WTC11 (cell line): ENCODE results near the gene SAMD4A. TPM values are rescaled to one million over a fixed set of nuclear protein-coding genes. Genes with fewer than 3 reads are reported as not detected.

Experiments used
- ATAC-seq: fragments of 200-7000 bp; cut with Tn5 transposase; 2 replicates; pipeline ENCODE4 v1.10.0; 2021; ENCODE audit warnings: mild to moderate bottlenecking, moderate library complexity
- CTCF ChIA-PET: fragments of 300-600 bp; sonication (Branson Sonifier 250); formaldehyde crosslinking; loops from one replicate; lab custom pipeline; 2021; ENCODE audit warnings: antibody characterized with exemption; lab: Charles Lee
- POLR2A ChIA-PET: fragments of 350-600 bp; sonication (Branson Sonifier 250); formaldehyde crosslinking; loops from one replicate; lab custom pipeline; 2021; ENCODE audit warnings: antibody characterized with exemption; lab: Charles Lee
- DNase-seq: peaks from one replicate; pipeline ENCODE4 v3.0.0; 2021; ENCODE audit warnings: low spot score
- H3K27ac Mint-ChIP-seq: 2 replicates; pipeline ENCODE4 v1.8.0; 2021; ENCODE audit warnings: mixed read lengths
- H3K27me3 Mint-ChIP-seq: 2 replicates; pipeline ENCODE4 v1.8.0; 2021; ENCODE audit warnings: low read depth, mild to moderate bottlenecking, moderate library complexity, mixed read lengths
- H3K36me3 Mint-ChIP-seq: 2 replicates; pipeline ENCODE4 v1.8.0; 2021; ENCODE audit warnings: mixed read lengths
- H3K4me1 Mint-ChIP-seq: 2 replicates; pipeline ENCODE4 v1.8.0; 2022; ENCODE audit warnings: mixed read lengths
- H3K4me3 Mint-ChIP-seq: 2 replicates; pipeline ENCODE4 v1.8.0; 2021; ENCODE audit warnings: mild to moderate bottlenecking, moderate library complexity, mixed read lengths
- H3K9me3 Mint-ChIP-seq: 2 replicates; pipeline ENCODE4 v1.8.0; 2021; ENCODE audit warnings: mixed read lengths
- ARID4B ChIP-seq: sonication (generic); formaldehyde crosslinking; IDR thresholded peaks from 2 replicates; pipeline ENCODE4 v1.8.0; 2023; ENCODE audit warnings: missing genetic modification reagents, mild to moderate bottlenecking, borderline replicate concordance
- ATF3 ChIP-seq: sonication (generic); formaldehyde crosslinking; conservative IDR thresholded peaks from 2 replicates; pipeline ENCODE4 v1.8.1; 2022; ENCODE audit warnings: mild to moderate bottlenecking, missing genetic modification reagents
- E2F5 ChIP-seq: sonication (generic); formaldehyde crosslinking; IDR thresholded peaks from 2 replicates; pipeline ENCODE4 v1.8.1; 2022; ENCODE audit warnings: mild to moderate bottlenecking, moderate library complexity, missing genetic modification reagents
- ETV6 ChIP-seq: sonication (generic); formaldehyde crosslinking; IDR thresholded peaks from 2 replicates; pipeline ENCODE4 v1.8.1; 2022; ENCODE audit warnings: mild to moderate bottlenecking, missing genetic modification reagents
- FOXK1 ChIP-seq: sonication (generic); formaldehyde crosslinking; IDR thresholded peaks from 2 replicates; pipeline ENCODE4 v1.8.0; 2022; ENCODE audit warnings: mild to moderate bottlenecking, moderate library complexity, missing genetic modification reagents
- FOXP1 ChIP-seq: sonication (generic); formaldehyde crosslinking; IDR thresholded peaks from 2 replicates; pipeline ENCODE4 v1.8.0; 2022; ENCODE audit warnings: missing genetic modification reagents, mild to moderate bottlenecking, moderate library complexity, borderline replicate concordance
- GRHL2 ChIP-seq: fragments of 250-450 bp; sonication (Bioruptor Pico); IDR thresholded peaks from 2 replicates; pipeline ENCODE4 v1.8.0; 2022; ENCODE audit warnings: mild to moderate bottlenecking, moderate library complexity; ENCODE audit not compliant: insufficient replicate concordance, severe bottlenecking
- IRF1 ChIP-seq: sonication (generic); formaldehyde crosslinking; IDR thresholded peaks from 2 replicates; pipeline ENCODE4 v1.8.0; 2023; ENCODE audit warnings: missing genetic modification reagents
- NFE2L1 ChIP-seq: sonication (generic); formaldehyde crosslinking; IDR thresholded peaks from 2 replicates; pipeline ENCODE4 v1.8.1; 2023; ENCODE audit warnings: missing genetic modification reagents
- NR1H2 ChIP-seq: sonication (generic); formaldehyde crosslinking; IDR thresholded peaks from 2 replicates; pipeline ENCODE4 v1.9.0; 2021; ENCODE audit warnings: mild to moderate bottlenecking, moderate library complexity, missing genetic modification reagents
- RORB ChIP-seq: fragments of 250-450 bp; sonication (Bioruptor Pico); IDR thresholded peaks from 2 replicates; pipeline ENCODE4 v1.9.0; 2021; ENCODE audit warnings: mild to moderate bottlenecking
- SOX15 ChIP-seq: fragments of 250-450 bp; sonication (Bioruptor Pico); IDR thresholded peaks from 2 replicates; pipeline ENCODE4 v1.9.0; 2021; ENCODE audit warnings: mild to moderate bottlenecking
- TCF7 ChIP-seq: sonication (generic); formaldehyde crosslinking; IDR thresholded peaks from 2 replicates; pipeline ENCODE4 v1.8.0; 2022; ENCODE audit warnings: mild to moderate bottlenecking, low read depth, missing genetic modification reagents, moderate library complexity
- ZBTB21 ChIP-seq: sonication (generic); formaldehyde crosslinking; IDR thresholded peaks from 2 replicates; pipeline ENCODE4 v1.8.1; 2023; ENCODE audit warnings: mild to moderate bottlenecking, missing genetic modification reagents, borderline replicate concordance
- ZMAT4 ChIP-seq: fragments of 250-450 bp; sonication (Bioruptor Pico); IDR thresholded peaks from 2 replicates; pipeline ENCODE4 v1.9.0; 2021; ENCODE audit warnings: mild to moderate bottlenecking
- ZNF416 ChIP-seq: fragments of 250-450 bp; sonication (Bioruptor Pico); IDR thresholded peaks from 2 replicates; pipeline ENCODE4 v1.9.0; 2021; ENCODE audit warnings: mild to moderate bottlenecking, inconsistent platforms
- ZNF423 ChIP-seq: fragments of 250-450 bp; sonication (Bioruptor Pico); IDR thresholded peaks from 2 replicates; pipeline ENCODE4 v2.1.2; 2022; ENCODE audit warnings: mild to moderate bottlenecking, moderate library complexity
- total RNA-seq: library from RNA; stranded (reverse); gene quantifications from 3 replicates; pipeline ENCODE4 v1.2.3, GENCODE V29; 2021

SAMD4A gene
- total RNA-seq, 1 experiment from 2014 or later: 6.0 TPM

GRCh38 chr14:54784060-54784459 is 217.1 kb downstream of the SAMD4A start (continued):
- no peak for TF ChIP-seq ARID4B

GRCh38 chr14:54784657-54785056 is 217.7 kb downstream of the SAMD4A start:
- ChIA-PET POLR2A (no interaction called here), CTCF (interaction anchor here (2.9 to 5.4 kb wide), 3 partner anchors 10 to 29 kb away, joined by 10 to 51 read pairs (median 15); no protein-coding TSS in a partner anchor)
- DNase-seq: no peak
- TF ChIP-seq IRF1 (CRISPR knock-in tag) (no peak), RORB (no peak), ATF3 (no peak), E2F5 (CRISPR knock-in tag) (no peak), NR1H2 (CRISPR knock-in tag) (no peak), SOX15 (CRISPR knock-in tag) (no peak), GRHL2 (CRISPR knock-in tag) (no peak), ZMAT4 (CRISPR knock-in tag) (no peak), TCF7 (no peak)
- ATAC-seq: no peak
- H3K4me3 Mint-ChIP-seq: no peak overlapping the region
- no peaks in the 10 kb centered on the region for H3K9me3 Mint-ChIP-seq
- no peaks in the 10 kb centered on the region for H3K27me3 Mint-ChIP-seq
- H3K36me3 Mint-ChIP-seq: no peaks in the 10 kb centered on the region
- peaks cover 8% of the 10 kb centered on the region for H3K4me1 Mint-ChIP-seq
- H3K27ac Mint-ChIP-seq: no peak overlapping the region

- Mint-ChIP-seq H3K4me1 (peaks cover 8% of the 10 kb centered on the region), H3K4me3 (no peak overlapping the region), H3K36me3 (no peaks in the 10 kb centered on the region), H3K9me3 (no peaks in the 10 kb centered on the region), H3K27me3 (no peaks in the 10 kb centered on the region), H3K27ac (no peak overlapping the region)
- no peak for ATAC-seq
- ChIA-PET POLR2A (no interaction called here), CTCF (interaction anchor here (1.6 to 5.4 kb wide), 3 partner anchors 11 to 20 kb away, joined by 3 to 51 read pairs (median 10); no protein-coding TSS in a partner anchor)
- DNase-seq: no peak
- TF ChIP-seq NFE2L1 (CRISPR knock-in tag): no peak
- TF ChIP-seq FOXP1 (CRISPR knock-in tag): no peak
- TF ChIP-seq ETV6: no peak
- no peak for TF ChIP-seq ARID4B
- TF ChIP-seq ZBTB21 (CRISPR knock-in tag): no peak
- no peak for TF ChIP-seq ZNF423 (CRISPR knock-in tag)
- TF ChIP-seq SOX15 (CRISPR knock-in tag): no peak
- no peak for TF ChIP-seq E2F5 (CRISPR knock-in tag)
- no peak for TF ChIP-seq FOXK1 (CRISPR knock-in tag)
- TF ChIP-seq ZNF416 (CRISPR knock-in tag): no peak
Measured at GRCh38 chr14:54785136-54785777, 218.3 kb downstream of the SAMD4A start.
